ACC112 (cell line): ENCODE data around the gene FRMD5.

Experiments
- H2AFZ ChIP-seq: fragments of 200-600 bp; sonication (generic); one replicate; pipeline ENCODE4 v1.6.0; 2017; ENCODE audit warnings: antibody characterized with exemption, low read length; ENCODE audit not compliant: unreplicated experiment
- H3K27ac ChIP-seq: fragments of 200-600 bp; sonication (generic); 2 replicates; pipeline ENCODE4 v1.5.1; 2014; ENCODE audit warnings: low read depth, mild to moderate bottlenecking, antibody characterized with exemption, low read length, moderate library complexity
- H3K27me3 ChIP-seq: fragments of 200-600 bp; sonication (generic); 2 replicates; pipeline ENCODE4 v1.6.1; 2014; ENCODE audit warnings: mild to moderate bottlenecking, antibody characterized with exemption, low read length, moderate library complexity, mixed read lengths; ENCODE audit not compliant: insufficient read depth
- H3K36me3 ChIP-seq: fragments of 200-600 bp; sonication (generic); 2 replicates; pipeline ENCODE4 v1.6.1; 2016; ENCODE audit warnings: mild to moderate bottlenecking, antibody characterized with exemption, low read length, moderate library complexity, mixed read lengths; ENCODE audit not compliant: insufficient read depth
- H3K4me1 ChIP-seq: fragments of 200-600 bp; sonication (generic); one replicate; pipeline ENCODE4 v1.6.1; 2016; ENCODE audit warnings: low read length, mixed read lengths; ENCODE audit not compliant: insufficient read depth, unreplicated experiment, control insufficient read depth
- H3K4me3 ChIP-seq: fragments of 200-600 bp; sonication (generic); 2 replicates; pipeline ENCODE4 v1.5.1; 2014; ENCODE audit warnings: mild to moderate bottlenecking, low read depth, low read length
- H3K79me2 ChIP-seq: fragments of 200-600 bp; sonication (generic); one replicate; pipeline ENCODE4 v1.6.0; 2016; ENCODE audit warnings: low read length; ENCODE audit not compliant: control insufficient read depth, unreplicated experiment, insufficient read depth

FRMD5 gene

DNA sequence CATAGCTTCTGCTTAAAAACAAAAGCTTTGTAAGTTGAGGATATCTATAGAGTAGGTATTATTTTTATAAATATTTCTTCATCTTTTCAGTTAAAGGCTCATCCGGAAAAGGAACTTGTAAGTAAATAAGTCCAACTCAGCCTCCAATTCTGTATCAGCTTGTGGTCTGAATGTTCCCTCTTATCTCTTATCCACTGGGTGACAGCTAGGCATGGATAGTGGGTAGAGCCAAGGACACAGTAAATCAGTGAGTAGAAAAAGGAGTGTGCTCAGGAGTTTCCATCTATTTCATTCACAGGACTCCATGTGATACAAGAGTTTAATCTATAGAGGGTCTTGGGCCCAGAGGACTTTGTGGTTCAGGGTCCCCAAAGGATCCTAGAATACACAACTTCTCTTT lies 50.9 kb downstream of the FRMD5 start:
- Histone ChIP-seq H3K27me3 (no peaks in the 10 kb centered on the region), H3K4me3 (no peak overlapping the region), H2AFZ (no peak overlapping the region), H3K36me3 (no peaks in the 10 kb centered on the region), H3K4me1 (no peaks in the 10 kb centered on the region), H3K79me2 (no peaks in the 10 kb centered on the region), H3K27ac (no peak overlapping the region)

DNA sequence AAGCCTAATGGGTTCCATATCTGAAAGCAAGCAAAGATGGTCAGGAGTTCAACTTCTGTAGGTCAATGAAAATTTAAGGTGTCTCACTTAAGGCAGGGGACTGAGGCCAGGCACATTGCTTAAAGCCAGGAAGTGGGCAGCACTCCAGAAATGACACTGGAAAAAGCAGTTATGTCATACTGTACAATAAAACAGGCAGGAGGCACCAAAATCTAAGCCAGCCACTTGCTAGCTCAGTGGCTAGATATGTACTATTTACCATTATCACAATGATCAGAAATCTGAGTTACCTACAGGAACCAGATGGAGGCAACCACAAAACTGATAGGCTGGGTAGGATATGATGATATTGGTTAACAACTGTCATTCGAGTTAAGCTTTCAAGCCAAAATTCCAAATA lies 57.3 kb downstream of the FRMD5 start:
- Histone ChIP-seq H3K79me2 (no peaks in the 10 kb centered on the region), H3K4me3 (no peak overlapping the region), H3K27ac (no peak overlapping the region), H3K4me1 (peaks cover 15% of the 10 kb centered on the region), H2AFZ (no peak overlapping the region), H3K27me3 (no peaks in the 10 kb centered on the region), H3K36me3 (no peaks in the 10 kb centered on the region)

DNA sequence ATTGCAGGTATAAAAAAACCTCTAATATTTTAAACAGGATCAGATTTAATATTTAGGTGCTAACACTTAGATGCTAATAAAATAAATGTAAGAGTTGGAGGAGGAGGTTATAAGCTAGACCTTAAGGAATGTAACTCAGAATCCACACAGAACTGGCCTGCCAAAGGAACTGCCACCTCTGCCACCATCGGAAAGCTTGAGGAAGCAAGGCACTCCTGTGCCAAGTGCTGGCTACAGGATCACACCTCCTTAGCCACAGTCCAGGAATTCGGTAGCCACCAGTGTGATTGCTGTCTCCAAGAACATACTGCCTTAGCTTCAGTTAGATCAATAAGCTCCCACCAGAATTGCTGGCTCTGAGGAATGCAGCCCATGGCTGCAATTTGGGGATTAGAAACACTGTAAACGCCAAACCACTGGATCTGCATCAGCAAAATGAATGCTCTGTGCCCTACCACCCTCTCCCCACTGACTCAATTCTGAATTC lies 58.0 kb downstream of the FRMD5 start:
- Histone ChIP-seq H3K4me3 (no peak overlapping the region), H3K36me3 (no peaks in the 10 kb centered on the region), H3K27me3 (no peaks in the 10 kb centered on the region), H2AFZ (no peak overlapping the region), H3K4me1 (peaks cover 15% of the 10 kb centered on the region), H3K79me2 (no peaks in the 10 kb centered on the region), H3K27ac (no peak overlapping the region)

DNA sequence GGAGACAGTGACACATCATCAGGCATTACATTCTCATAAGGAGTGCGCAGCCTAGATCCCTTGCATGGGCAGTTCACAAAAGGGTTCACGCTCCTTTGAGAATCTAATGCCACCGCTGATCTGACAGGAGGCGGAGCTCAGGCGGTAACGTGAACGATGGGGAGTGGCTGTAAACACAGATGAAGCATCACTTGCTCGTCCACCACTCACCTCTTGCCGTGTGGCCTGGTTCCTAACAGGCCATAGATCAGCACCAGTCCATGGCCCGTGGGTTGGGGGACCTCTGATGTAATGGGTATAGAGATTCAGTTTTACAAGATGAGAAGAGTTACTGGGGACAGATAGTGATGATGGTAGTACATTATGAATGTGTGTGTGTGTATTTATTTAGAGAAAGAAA lies 63.0 kb downstream of the FRMD5 start:
- Histone ChIP-seq H3K36me3 (no peaks in the 10 kb centered on the region), H3K4me1 (peaks cover 1% of the 10 kb centered on the region), H3K79me2 (no peaks in the 10 kb centered on the region), H3K4me3 (no peak overlapping the region), H3K27ac (no peak overlapping the region), H3K27me3 (no peaks in the 10 kb centered on the region), H2AFZ (no peak overlapping the region)

DNA sequence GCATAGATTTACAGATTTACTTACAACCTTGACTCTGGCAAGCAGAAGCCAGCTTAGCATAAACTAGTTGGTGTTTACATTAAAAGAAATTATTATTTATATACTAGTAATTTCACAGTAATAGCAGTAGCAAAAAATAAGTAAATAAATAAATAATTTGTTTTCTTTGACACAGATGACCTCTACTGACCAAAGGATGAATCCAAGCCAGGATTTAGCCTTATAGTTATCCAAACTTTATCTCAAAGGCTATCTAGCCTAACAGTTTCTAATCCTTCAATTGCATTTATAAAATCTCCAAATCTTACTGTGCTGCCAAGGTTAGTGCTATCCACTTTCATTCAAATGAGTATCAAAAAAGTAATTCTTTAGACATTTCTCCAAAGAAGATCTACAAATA lies 64.3 kb downstream of the FRMD5 start:
- H2AFZ ChIP-seq, result no peak overlapping the region
- no peaks in the 10 kb centered on the region for H3K4me1 ChIP-seq
- H3K79me2 ChIP-seq, result no peaks in the 10 kb centered on the region
- no peak overlapping the region for H3K4me3 ChIP-seq
- no peaks in the 10 kb centered on the region for H3K27me3 ChIP-seq
- no peak overlapping the region for H3K27ac ChIP-seq
- H3K36me3 ChIP-seq, result no peaks in the 10 kb centered on the region

DNA sequence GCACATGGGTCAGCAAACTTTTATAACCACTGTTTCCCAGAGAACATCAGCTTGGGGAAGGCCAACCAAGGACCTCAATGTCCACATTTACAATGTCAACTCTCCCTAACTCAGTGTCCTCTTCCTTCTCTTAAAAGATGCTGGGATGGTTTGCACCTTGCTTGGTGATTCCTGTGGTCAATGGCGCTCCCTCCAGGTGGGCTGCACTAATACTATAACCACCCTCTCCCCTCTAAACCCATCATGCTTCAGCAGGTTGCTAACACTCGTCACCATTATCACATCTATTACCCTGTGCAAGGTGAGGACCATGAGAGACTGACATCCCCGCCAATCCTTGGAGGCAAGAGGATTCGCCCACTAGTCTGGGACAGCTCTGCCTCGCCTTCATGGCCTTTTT lies 65.2 kb downstream of the FRMD5 start:
- Histone ChIP-seq H3K4me1 (no peaks in the 10 kb centered on the region), H3K27me3 (no peaks in the 10 kb centered on the region), H3K79me2 (no peaks in the 10 kb centered on the region), H3K36me3 (no peaks in the 10 kb centered on the region), H2AFZ (no peak overlapping the region), H3K27ac (no peak overlapping the region), H3K4me3 (no peak overlapping the region)

DNA sequence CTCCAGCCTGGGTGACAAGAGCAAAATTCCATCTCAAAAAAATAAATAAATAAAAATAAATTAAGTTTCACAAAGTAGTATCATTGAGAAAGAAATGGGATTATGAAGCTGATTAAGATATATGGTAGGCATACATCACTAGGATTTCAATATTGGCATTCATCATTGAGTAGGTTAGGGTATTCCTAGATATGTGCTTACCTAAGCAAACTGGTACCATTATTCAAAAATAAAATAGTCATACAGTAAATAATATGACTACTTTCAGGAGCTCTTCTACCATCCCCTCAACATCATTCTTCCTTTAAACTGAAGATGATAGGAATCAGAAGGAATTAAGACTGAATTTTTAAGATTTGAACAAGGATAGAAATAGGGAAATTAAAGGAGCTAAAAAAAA lies 66.6 kb downstream of the FRMD5 start:
- Histone ChIP-seq H2AFZ (no peak overlapping the region), H3K27me3 (no peaks in the 10 kb centered on the region), H3K36me3 (no peaks in the 10 kb centered on the region), H3K79me2 (no peaks in the 10 kb centered on the region), H3K4me3 (no peak overlapping the region), H3K4me1 (no peaks in the 10 kb centered on the region), H3K27ac (no peak overlapping the region)

DNA sequence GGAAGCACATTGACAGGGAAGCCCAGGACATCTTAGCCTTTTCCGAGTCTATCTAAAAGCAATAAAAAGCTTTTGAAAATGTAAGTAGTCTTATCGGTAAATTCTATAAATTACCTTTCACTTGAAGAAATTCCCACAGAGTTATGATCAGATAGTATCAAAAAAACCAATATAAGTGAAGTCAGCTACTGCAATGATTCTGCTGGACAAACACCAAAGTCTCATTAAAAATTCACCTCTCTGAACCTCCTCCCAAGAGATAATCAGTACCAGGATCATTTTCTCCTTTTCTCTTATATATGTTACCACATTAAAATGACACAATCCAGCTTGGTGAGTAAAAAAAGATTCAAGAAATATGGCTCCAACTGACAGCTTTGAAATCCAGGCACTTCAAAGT lies 69.2 kb downstream of the FRMD5 start:
- H3K79me2 ChIP-seq, result no peaks in the 10 kb centered on the region
- no peaks in the 10 kb centered on the region for H3K27me3 ChIP-seq
- H3K27ac ChIP-seq, result no peak overlapping the region
- H3K4me1 ChIP-seq, result no peaks in the 10 kb centered on the region
- H3K36me3 ChIP-seq, result no peaks in the 10 kb centered on the region
- no peak overlapping the region for H2AFZ ChIP-seq
- no peak overlapping the region for H3K4me3 ChIP-seq

DNA sequence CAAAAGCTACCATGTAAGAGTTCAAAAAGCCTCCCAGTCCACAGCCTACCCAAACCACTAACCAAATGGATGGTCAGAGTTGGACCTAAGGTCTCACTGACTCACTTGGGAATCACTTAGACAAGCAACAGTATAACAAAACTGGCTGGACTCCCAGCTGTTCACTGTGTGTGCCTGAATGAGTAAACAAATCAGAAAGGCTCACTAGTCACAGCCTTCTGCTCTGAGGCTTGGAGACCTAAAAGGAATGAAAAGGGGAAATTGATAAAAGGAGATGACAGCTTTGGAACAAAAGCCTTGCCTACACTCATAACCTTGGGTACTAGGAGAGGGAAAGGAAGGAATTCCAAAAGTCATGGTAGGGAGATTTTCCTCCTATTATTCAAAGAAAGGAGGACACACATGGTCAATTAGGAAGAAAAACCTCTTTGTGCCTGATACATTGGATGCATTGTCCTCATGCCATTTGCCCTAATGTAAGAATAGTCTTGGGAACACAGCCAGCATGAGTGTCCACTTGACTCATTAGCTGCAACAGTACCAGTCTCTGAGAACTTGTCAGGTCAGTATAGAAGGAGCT lies 92.3 kb downstream of the FRMD5 start:
- H3K4me3 ChIP-seq, result peak overlapping the region; percentile 40; the same call in 1 of the 2 replicates
- no peaks in the 10 kb centered on the region for H3K27me3 ChIP-seq
- H2AFZ ChIP-seq, result no peak overlapping the region
- no peaks in the 10 kb centered on the region for H3K79me2 ChIP-seq
- no peaks in the 10 kb centered on the region for H3K36me3 ChIP-seq
- H3K4me1 ChIP-seq, result peaks cover 35% of the 10 kb centered on the region
- H3K27ac ChIP-seq, result peak overlapping the region; percentile 92

DNA sequence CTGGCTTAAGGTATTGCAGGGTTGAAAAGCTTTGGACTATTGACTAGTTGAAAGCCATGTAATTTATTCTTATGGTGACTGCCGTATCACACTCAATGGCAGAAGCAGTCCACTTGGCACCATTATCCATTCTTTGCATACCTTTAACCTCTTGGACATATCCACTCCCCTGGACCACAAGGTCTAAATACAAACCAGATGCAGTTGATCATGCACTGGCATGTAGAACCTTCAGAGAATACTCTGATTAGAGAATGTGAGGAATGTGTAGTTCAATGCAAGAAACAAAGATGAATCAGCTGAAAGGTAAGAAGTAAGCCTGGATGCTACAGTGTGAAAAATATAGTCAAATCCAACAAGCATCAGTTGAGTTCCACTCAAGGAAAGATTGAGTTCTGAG lies 93.1 kb downstream of the FRMD5 start:
- H3K36me3 ChIP-seq, result no peaks in the 10 kb centered on the region
- H3K79me2 ChIP-seq, result no peaks in the 10 kb centered on the region
- peaks cover 35% of the 10 kb centered on the region for H3K4me1 ChIP-seq
- H3K27ac ChIP-seq, result peak overlapping the region; percentile 92
- H3K27me3 ChIP-seq, result no peaks in the 10 kb centered on the region
- H2AFZ ChIP-seq, result no peak overlapping the region
- peak overlapping the region; percentile 40; the same call in 1 of the 2 replicates for H3K4me3 ChIP-seq

DNA sequence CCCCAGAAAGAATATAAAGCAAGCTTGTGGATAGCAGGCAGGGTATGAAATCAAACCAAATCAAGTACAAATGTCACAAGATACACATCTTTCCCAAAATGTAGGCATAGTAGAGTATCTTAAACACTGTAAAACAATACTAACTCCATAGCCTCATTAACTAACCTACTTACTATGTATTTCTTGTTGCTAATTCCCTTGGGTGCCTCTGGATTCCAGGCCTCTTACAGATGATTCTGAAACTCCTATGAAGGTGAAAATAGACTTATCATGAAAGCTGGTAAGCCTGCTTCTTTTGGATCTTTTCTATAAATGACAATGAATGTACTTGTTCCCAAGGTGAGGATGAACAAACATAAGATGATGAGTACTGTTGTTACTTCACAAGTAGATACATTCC lies 93.8 kb downstream of the FRMD5 start:
- no peaks in the 10 kb centered on the region for H3K27me3 ChIP-seq
- H3K79me2 ChIP-seq, result no peaks in the 10 kb centered on the region
- H3K4me3 ChIP-seq, result peak overlapping the region; percentile 40; the same call in 1 of the 2 replicates
- H3K4me1 ChIP-seq, result peaks cover 35% of the 10 kb centered on the region
- peak overlapping the region; percentile 19 for H2AFZ ChIP-seq
- H3K36me3 ChIP-seq, result no peaks in the 10 kb centered on the region
- peak overlapping the region; percentile 92 for H3K27ac ChIP-seq
